GM12801 (cell line): ENCODE data around the gene KLHL25.

Experiments used
- CTCF ChIP-seq: IDR thresholded peaks from one replicate; pipeline ENCODE4 v1.5.1; 2011; ENCODE audit warnings: control low read depth; ENCODE audit not compliant: insufficient read length; ENCODE audit errors: extremely low read depth

KLHL25 gene

GRCh38 chr15:85718271-85718971 is 76.3 kb downstream of the KLHL25 start:
- TF ChIP-seq CTCF = no peak

GRCh38 chr15:85717212-85717611 is 77.5 kb downstream of the KLHL25 start:
- TF ChIP-seq CTCF = no peak

- TF ChIP-seq CTCF = no peak
These were observed 78.5 kb downstream of the KLHL25 start for GRCh38 chr15:85716261-85716660.

DNA sequence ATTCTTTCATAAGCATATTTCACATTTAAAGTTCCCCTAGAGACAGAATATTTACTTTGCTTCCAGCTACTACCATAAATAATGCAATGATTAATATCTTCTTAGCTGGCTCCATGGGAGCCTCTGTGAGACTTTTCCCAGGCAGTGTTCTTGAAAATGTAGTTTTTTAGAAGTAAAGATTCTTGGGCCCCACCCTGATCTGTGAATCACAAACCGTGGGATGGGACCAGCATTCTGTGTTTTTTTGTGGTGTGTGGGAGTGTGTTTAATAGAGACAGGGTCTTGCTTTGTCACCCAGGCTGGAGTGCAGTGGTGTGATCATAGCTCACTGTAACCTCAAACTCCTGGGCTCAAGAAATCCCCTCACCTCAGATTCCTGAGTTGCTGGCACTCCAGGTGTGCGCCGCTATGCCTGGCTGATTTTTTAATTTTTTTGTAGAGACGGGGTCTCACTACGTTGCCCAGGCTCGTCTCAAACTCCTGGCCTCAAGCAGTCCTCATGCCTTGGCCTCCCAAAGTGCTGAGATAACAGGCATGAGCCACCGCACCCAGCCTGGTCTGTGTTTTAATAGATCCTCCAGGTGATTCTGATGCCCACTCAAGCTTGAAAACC is 83.0 kb downstream of the KLHL25 start:
- TF ChIP-seq CTCF = no peak

- TF ChIP-seq CTCF = no peak
These were observed 84.3 kb downstream of the KLHL25 start for GRCh38 chr15:85710340-85710842.
